GM12891 (cell line): ENCODE results near the gene YARS1.

Source experiments
- POLR2A ChIP-seq: IDR thresholded peaks from 2 replicates; pipeline ENCODE4 v1.6.1; 2011; ENCODE audit warnings: low read depth, low read length, control low read depth
- POLR2AphosphoS5 ChIP-seq: IDR thresholded peaks from 2 replicates; pipeline ENCODE4 v1.6.1; 2011; ENCODE audit warnings: low read depth, low read length, control low read depth
- POU2F2 ChIP-seq: IDR thresholded peaks from 2 replicates; pipeline ENCODE4 v1.6.1; 2011; ENCODE audit warnings: low read depth, mild to moderate bottlenecking, control low read depth, low read length, moderate library complexity

DNA sequence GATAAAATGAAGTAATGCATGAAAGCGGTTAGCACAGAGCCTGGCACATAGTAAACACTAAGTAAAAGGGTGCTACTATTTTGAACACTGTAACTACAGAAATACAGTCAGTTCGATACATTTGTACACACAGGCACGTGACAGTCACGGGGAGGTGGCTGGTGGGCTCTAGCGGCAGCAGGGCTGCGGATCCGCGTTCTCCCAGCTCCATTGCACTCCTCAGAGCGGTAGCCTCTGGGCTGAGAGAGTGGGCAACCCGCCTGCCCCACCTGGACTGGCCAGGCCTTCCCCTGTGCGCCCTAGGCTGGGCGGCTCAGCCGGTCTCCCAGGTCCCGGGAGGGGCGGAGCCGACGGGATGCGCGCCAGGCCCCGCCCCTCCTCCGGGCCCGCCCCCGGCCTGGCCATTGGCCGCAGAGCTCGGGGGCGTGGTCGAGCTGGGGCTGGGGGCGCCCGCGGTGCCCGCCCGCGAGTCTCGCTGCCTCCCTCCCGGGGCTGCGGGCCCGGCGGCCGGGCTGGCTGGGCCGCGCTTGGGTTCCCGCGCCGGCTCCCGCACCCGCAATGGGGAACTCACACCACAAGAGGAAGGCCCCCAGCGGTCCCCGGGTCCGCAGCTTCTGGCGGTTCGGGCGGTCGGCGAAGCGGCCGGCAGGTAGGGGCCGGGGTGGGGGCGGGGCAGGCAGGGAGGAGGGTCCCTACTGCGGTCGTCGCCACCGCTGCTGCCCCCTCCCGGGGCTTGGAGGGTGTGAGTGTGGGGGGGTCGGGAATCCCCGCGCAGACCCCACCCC, 63.4 kb downstream of the YARS1 start:
- no peak for TF ChIP-seq POLR2A
- TF ChIP-seq POLR2AphosphoS5: no peak
- TF ChIP-seq POU2F2: no peak
